Measurements from ENCODE around the gene MRPL44. TPM values are rescaled to one million over a fixed set of nuclear protein-coding genes. Genes with fewer than 3 reads are reported as not detected.

Gene MRPL44
- total and polyA plus RNA-seq, 2 of the 8 experiments (the other 6 are each of a cell fraction or from before 2014, with no cell fraction given): 32.0 to 53.2 TPM

- TF ChIP-seq KDM4A (IDR thresholded peaks at IDR 0.05; ENCODE audit: low read depth, low read length, severe bottlenecking) (no peak), ZNF274 (IDR thresholded peaks at IDR 0.05; ENCODE audit: borderline replicate concordance, extremely low read depth, low read length) (no peak), KDM5A (IDR thresholded peaks at IDR 0.05; ENCODE audit: low read length) (no peak), SIRT6 (IDR thresholded peaks at IDR 0.05; ENCODE audit: low read length) (no peak), RXRA (IDR thresholded peaks at IDR 0.05; ENCODE audit: insufficient read depth, low read depth, low read length) (no peak), TAF1 (IDR thresholded peaks at IDR 0.05; ENCODE audit: low read depth, low read length) (no peak), YY1 (IDR thresholded peaks at IDR 0.05; ENCODE audit: low read depth, low read length) (no peak), EP300 (IDR thresholded peaks at IDR 0.05; ENCODE audit: borderline replicate concordance in 1 of 2, low read depth in 2 of 2, low read length in 2 of 2) (no peak), CBX5 (IDR thresholded peaks at IDR 0.05; ENCODE audit: low read depth, low read length) (no peak)
Observed at GRCh38 chr2:223950448-223951347, 6.6 kb upstream of the MRPL44 start (continued).

Data from H1 (cell line).